ENCODE results near the gene SLC27A2.
"Not testable (repeated sequence)": the region's sequence is repeated elsewhere in the genome, so short reads cannot be mapped to it uniquely, and the experiment has no call there.

Gene SLC27A2

GRCh38 chr15:50164458-50164857, 17.5 kb upstream of the SLC27A2 start:
- no peak for DNase-seq

DNA sequence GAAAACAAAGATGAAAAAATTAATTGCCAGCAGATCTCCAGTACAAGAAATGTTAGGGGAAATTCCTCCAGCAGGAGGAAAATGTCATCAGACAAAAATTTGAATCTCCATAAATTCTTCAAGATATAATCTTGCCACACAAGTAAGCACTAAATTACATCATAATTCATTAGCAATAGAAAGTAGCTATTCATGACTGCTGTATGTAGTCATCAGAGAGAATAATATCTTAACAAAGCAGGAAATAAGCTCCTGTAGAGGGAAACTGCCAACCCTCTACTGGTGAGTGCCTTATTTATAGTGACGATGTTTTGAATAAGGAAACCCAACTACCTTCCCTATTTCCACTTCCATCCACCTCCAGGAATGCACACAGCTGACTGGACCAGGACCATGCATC, 15.8 kb upstream of the SLC27A2 start:
- no peak for DNase-seq

DNA sequence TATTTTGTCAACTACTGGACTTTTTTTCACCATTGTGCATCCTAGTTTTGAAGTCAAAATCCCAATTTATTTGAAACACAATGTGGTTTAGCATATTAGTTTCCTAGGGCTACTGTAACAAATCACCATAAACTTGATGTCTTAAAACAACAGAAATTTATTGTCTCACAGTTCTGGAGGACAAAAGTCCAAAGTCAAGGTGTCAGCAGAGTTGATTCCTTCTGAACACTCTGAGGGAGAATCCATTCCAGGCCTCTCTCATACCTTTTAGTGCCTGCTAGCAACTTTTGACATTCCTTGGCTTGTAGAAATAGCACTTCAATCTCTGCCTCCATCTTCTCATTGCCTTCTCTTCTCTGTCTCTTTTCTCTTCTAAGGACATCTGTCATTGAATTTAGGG, 14.9 kb upstream of the SLC27A2 start:
- no peak for DNase-seq

DNA sequence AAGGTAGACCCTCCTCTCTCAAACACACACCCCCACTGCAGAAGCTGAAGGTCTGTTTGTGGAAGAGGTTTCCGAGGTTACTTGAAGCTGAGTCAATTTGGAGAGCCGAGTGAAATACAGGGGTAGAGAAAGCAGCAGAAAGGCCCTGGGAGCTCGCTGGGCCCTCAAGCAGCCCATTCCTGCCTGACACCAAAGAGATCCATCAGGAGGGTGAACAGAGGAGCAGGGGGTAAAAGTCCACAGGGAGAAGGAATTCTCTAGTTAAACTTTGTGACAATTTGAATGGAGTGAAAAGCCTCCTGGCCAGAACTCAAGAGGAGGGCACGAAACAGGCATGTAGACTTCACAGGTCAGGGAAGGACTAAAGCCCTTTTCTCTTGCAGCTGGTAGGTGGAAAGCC, 13.6 kb upstream of the SLC27A2 start:
- DNase-seq, result no peak

DNA sequence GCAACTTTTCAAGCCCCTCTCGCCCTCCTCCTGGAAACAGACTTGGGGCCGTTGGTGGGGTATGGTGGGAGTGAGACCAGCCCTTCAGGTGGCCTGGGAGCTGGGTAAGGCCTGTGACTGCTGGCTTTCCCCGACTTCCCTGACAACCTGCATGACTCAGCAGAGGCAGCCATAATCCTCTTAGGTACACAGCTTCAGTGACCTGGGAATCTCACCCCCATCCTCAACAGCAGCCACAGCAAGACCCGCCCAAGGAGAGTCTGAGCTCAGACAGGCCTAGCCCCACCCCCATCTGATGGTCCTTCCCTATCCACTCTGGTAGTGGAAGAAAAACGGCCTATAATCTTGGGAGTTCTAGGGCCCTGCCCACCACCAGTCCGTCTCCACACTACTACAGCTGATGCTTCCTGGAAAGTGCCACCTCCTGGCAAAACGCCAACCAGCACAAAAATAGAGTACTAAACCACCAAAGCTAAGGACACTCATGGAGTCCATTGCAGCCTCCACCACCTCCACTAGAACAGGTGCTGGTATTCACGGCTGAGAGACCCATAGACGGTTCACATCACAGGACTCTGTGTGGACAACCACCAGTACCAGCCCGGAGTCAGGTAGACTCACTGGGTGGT, 13.1 kb upstream of the SLC27A2 start:
- no peak for DNase-seq

GRCh38 chr15:50172360-50172895, 9.6 kb upstream of the SLC27A2 start:
- DNase-seq, result not testable (repeated sequence)

GRCh38 chr15:50176869-50177268, 5.1 kb upstream of the SLC27A2 start:
- DNase-seq, result no peak

DNA sequence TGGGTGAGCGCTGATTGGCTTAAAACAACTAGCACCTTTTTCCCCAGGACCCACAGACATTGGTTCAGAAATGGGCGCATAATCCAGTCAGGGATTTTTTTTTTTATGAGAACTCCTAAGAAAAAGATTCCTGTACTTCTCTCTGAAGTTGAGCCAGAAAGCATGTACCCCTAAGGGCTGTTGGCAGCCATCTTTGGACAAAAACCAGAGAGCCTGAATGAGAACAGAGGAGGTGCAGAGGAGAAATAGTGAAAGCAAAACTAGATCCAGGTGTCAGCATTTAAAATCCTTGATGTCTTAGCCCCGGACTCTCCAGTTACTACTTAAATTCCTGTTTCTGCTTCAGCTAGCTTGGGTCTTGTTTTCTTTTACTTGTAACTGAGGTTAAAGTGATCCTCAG, 1.9 kb upstream of the SLC27A2 start:
- DNase-seq, result no peak

DNA sequence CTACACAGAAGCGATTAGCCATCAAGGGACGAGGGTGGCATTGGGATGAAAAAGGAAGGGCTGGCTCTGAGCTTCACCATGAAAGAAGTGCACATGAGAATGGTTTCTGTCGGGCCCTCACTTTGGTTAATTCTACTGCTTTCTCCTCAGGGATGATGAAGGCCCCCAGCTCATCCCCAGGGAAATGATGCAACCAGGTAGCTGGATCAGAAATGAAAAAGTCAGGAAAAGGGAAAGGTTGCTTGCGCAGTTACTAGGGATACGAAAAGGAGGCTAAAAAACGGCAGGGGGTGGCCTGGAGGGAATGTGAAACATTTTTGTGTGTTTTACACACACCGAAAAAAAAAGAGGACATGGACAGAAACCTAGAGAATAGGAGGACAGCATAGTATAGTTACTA, 1.4 kb upstream of the SLC27A2 start:
- DNase-seq, result no peak

- DNase-seq, result no peak
Measured at GRCh38 chr15:50181201-50181968, 611 bp upstream of the SLC27A2 start.

DNA sequence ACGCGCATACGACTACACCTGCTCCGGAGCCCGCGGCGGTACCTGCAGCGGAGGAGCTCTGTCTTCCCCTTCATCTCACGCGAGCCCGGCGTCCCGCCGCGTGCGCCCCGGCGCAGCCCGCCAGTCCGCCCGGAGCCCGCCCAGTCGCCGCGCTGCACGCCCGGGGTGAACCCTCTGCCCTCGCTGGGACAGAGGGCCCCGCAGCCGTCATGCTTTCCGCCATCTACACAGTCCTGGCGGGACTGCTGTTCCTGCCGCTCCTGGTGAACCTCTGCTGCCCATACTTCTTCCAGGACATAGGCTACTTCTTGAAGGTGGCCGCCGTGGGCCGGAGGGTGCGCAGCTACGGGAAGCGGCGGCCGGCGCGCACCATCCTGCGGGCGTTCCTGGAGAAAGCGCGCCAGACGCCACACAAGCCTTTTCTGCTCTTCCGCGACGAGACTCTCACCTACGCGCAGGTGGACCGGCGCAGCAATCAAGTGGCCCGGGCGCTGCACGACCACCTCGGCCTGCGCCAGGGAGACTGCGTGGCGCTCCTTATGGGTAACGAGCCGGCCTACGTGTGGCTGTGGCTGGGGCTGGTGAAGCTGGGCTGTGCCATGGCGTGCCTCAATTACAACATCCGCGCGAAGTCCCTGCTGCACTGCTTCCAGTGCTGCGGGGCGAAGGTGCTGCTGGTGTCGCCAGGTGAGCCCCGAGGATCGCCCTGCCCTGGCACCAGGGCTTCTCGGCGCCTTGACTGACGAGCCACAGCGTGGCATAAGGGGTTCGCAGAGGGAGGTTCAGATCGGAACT, 420 bp downstream of the SLC27A2 start:
- DNase-seq, result peak; percentile 70

GRCh38 chr15:50183112-50183794, 1.3 kb downstream of the SLC27A2 start:
- no peak for DNase-seq

DNA sequence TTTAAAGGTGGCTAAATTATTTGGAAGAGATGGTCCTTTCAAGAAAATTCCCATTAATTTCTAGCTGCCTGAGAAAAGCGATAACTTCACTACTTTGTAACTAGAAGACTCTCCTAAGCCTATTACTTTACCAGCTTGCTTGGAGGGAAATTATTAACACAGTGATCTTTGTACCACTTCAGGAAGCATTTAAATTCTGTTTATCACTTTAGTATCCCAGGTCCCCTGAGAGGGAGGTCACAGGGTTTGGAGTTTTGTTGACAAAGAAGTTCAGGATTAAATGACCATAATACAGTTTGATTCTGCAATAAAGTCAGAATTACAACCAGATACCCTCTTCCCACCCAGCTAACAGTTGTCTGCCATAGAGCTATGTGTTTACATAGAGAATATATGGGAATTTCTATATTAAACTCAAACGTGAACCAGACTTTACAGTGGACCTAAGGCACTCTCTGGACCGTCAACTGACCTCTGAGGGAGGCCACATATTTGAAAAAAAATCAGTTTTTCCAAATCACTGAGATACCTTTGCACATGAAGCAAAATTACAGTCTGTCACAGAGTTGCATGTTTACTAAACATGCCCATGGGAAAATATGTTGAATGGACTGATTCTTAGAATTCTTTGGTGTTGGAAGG, 3.0 kb downstream of the SLC27A2 start:
- no peak for DNase-seq

DNA sequence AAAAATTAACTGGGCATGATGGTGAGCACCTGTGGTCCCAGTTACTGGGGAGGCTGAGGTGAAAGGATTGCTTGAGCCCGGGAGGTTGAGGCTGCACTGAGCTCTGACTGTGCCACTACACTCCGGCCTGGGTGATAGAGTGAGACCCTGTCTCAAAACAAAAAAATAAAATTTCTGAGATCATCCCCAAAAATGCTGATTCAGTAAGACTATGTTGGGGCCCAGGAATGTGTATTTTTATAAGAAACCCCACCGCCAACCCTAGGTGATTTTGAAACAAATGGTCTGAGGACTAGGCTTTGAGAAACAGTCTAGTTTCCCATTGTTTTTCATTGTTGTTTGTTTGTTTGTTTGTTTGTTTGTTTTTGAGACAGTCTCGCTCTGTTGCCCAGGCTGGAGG, 4.1 kb downstream of the SLC27A2 start:
- DNase-seq, result no peak

- no peak for DNase-seq
Measured at GRCh38 chr15:50186752-50187151, 4.8 kb downstream of the SLC27A2 start.

DNA sequence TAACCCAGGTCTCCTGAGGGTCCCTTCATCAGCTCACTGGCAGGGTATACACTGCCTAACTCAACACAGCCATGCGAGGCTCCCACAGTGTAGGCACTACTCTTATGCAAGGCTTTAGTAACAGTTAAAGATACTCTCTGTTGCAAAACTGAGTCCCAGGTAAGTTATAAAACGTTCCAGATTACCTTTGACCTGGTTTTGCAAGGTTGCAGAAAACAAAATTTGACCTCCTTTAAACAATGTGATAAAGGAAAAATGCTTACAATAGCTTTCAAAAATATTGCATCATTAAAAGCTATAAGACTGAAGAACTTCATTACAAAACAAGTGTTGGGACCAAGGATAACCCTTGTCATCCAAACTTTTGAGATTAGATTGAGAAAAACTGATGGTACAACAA, 5.5 kb downstream of the SLC27A2 start:
- no peak for DNase-seq

GRCh38 chr15:50187997-50188396, 6.0 kb downstream of the SLC27A2 start:
- no peak for DNase-seq

DNA sequence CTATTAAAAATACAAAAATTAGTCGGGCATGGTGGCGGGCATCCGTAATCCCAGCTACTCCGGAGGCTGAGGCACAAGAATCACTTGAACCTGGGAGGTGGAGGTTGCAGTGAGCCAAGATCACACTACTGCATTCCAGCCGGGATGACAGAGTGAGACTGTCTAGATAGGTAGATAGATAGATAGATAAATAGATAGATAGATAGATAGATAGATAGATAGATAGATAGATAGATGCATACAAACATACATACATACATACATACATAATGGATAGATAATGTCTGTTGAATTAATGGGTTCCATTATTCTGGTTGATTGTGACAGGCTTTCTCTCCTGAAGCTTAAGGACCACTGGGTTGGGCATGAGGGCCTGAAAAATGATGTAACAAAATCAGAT, 6.8 kb downstream of the SLC27A2 start:
- DNase-seq, result not testable (repeated sequence)

- no peak for DNase-seq
Measured at GRCh38 chr15:50189633-50190032, 7.6 kb downstream of the SLC27A2 start.

DNA sequence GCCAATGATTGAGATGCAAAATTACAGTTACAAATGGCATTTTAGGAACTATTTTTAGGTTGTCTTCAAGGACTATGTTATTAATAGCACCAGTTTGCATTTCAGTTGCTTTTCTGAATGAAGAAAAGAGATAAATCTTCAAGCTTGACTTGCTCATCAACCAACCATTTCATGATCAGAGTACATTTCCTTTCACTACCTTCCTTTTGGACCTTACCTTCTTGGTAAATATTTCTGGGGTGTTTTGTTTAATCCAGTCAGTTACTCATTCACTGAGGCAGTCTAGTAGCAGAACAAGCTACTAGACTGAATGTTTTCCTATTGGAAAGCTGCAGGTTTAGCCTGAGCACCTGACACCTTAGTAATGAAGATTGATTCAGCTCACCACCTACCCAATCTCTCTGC, 8.2 kb downstream of the SLC27A2 start:
- no peak for DNase-seq

- DNase-seq, result no peak
Measured at GRCh38 chr15:50190723-50191122, 8.7 kb downstream of the SLC27A2 start.

- no peak for DNase-seq
Measured at GRCh38 chr15:50192164-50192563, 10.2 kb downstream of the SLC27A2 start.
